GM19099 (cell line): ENCODE measurements around the gene TRABD.

Experiments
- POLR2A ChIP-seq: IDR thresholded peaks from 3 replicates; pipeline ENCODE4 v1.6.1; 2011; ENCODE audit warnings: low read depth; ENCODE audit not compliant: insufficient read length; ENCODE audit errors: extremely low read depth

The TRABD gene

DNA sequence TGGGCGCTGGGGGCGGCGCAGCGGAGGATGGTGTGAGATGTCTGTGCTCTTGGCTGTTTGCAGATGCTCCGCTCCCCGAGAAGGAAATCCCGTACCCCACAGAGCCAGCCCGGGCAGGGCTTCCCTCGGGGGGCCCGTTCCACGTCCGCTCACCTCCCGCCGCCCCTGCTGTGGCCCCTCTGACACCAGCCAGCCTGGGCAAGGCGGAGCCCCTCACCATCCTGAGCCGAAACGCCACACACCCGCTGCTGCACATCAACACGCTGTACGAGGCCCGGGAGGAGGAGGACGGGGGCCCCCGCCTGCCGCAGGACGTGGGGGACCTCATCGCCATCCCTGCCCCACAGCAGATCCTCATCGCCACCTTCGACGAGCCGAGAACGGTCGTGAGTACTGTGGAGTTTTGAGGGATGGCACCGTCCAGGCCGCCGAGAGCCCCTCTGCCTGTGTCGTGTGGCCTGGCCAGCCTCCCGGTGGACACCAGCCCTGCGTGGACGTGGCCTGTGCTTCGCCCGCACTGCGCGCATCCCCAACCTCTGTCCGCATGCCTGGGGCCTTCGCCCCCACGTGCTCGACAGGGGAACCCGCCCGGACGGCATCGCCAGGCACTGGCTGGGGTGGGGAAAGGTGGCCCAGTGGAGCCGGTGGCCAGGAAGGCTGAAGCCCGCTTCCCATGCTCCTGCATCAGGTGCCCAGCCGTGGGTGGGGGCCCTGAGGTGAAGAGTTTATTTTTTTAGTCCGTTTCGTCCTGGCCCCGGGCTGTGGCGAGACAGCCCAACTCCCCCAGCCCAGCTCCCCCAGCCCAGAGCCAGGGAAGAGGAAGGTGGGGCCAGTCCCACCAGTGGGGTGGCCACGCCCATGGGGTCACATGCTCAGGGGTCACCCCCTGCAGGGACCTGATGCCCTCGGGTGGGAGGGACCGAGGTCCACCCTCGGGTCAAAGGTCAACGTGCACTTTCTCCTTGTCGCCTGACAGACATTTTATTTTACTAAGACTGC, 6.5 kb upstream of the TRABD start:
- TF ChIP-seq POLR2A: no peak

DNA sequence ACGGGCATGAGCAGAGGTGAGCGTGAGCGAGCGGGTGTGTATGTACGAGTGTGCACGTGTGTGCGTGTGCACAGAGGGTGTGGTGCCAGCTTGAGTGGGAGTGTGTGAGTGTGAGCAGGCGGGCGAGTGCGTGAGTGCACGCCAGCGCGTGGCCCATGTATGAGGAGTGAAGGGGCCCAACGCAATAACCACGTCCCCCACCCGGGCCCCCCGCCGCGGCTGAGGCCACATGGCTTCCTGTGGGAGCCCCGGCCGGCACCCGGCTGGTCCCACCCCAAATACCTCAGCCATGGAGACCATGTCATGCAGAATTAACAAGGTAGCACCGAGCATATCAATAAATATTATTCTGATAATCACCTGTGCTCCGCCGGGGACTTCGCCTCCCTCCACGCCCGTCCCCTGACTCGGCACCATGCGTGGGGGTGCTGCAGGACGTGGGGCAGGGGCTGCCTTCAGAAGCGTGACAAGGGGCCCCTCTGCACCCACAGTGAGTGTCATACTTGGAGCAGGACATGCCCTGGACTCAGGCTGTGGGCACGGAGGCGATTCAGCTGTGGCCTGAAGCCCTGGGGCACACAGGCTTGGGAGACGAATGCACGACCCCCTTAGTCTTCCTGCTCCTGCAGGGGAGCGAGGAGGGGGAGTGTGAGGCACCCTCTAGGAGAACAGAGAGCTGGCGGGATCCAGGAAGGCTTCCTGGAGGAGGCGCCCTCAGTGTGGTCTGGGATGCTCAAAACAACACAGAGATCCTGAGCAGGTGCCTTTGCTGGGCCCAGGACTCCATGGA, 5.6 kb upstream of the TRABD start:
- TF ChIP-seq POLR2A: no peak

DNA sequence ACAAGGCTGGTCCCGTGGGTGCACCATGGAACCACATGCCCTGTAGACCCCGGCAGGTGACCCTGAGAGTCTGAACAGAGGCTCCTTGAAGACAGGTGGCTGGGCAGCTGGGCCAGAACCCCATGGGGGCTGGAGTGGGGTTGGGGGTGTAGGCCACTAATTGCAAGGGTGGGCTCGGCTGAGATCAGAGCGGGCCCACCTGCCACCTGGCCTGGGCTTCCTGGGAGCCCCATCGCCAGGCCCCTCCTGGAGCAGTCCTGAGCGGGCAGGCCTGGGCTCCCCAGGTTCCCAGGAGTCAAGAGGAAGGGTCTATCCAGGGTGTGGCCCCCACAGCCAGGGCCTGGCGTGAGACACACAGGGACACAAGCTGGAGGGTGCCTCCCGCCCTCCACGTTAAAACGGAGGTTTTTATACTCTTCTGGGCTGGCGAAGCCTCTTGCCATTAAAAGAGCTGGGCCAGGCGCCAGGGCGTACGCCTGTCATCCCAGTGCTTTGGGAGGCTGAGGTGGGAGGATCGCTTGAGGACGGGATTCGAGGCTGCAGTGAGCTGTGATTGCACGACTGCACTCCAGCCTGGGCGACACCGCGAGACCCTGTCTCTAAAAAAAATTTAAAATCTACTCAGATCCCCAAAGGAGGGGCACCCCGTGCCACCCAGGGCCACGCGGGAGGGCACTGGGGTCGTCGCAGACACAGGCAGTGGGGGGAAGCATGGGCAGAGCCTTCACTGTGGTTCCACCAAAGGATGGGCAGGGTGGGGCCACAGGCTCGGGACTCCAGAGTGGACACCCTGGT, 4.8 kb upstream of the TRABD start:
- no peak for TF ChIP-seq POLR2A

- no peak for TF ChIP-seq POLR2A
These were observed 3.3 kb upstream of the TRABD start for GRCh38 chr22:50182176-50183081.

DNA sequence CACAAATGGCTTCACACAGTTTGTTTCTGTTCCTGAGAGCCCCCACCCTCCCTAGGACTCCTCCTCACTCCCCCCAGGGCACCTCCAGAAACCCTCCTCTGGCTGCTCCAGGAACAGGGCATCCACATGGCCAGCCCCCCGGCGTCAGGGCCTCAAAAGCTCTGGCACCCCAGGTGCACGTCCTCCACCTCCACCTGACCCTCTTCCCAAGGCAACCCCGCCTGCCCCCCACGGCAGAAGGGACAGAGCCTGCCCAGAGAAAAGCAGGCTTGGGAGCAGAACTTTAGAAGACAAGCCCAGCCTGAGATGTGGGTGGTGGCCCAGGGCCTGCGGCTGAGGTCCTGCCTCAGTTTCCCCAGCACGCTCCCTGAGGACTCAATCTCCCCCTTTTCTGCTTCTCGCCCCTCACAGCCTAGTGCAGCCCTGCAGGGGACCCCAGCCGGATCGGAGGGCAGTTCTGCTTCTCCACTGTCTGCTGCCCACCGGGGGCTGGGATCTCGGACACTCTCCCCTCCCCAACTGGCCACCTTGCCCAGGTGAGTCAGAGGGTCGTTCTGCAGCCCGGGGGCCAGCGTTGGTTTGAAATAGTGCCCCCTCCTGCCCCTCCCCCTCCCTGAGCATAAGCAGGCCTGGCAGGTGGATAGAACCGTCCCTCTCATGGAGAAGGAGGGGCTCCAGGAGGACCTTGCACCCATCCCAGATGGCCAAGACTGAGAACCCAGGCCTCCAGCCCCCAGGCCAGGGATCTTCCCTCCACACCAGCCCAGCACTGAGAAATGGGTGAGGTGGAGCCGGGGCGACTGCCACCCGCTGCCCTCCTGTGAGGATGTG, 2.4 kb upstream of the TRABD start:
- TF ChIP-seq POLR2A: no peak

- TF ChIP-seq POLR2A: no peak
These were observed 1.5 kb upstream of the TRABD start for GRCh38 chr22:50184004-50184901.

GRCh38 chr22:50184902-50185374, 775 bp upstream of the TRABD start:
- TF ChIP-seq POLR2A: no peak

DNA sequence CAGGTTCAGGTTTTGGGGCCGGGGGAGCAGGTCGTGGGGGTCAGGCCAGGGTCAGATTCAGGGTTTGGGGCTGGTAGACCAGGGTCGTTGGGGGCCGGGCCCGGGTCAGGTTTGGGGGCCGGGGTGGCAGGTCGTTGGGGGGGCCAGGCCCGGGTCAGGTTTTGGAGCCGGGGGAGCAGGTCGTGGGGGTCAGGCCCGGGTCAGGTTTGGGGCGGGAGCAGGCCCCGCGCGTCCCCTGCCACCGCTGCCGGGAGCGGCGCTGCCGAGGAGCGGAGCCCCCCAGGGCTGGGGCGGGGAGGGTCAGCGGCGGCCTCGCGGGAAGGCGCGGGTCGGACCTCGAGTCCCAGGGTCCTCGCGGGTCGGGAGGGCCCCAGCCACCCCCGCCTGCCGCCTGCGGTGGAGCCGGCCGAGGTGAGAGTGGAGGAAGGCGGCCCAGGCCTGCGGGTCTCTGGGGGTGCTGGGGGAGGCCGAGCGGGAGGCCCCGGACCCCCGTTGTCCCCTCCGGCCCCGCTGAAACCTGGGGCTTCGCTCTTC, 535 bp downstream of the TRABD start:
- no peak for TF ChIP-seq POLR2A

GRCh38 chr22:50186761-50187523, 1.2 kb downstream of the TRABD start:
- TF ChIP-seq POLR2A: no peak

DNA sequence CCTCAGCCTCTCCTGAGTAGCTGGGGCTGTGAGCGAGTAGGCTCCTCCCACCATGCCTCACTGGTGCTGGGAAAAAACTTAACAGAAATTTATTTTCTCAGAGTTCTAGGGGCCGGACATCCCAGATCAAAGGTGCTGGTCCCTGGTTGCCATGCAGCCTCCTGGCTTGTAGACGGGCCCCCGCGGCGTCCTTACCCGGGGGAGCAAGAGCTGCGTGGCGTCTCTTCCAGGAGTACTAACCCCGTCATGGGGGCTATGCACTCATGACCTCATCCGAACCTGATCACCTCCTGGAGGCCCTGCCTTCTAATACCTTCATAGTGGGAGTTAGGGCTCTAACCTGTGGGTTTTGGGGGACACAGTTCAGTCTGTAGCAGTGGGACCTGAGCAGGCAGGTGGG, 2.6 kb downstream of the TRABD start:
- TF ChIP-seq POLR2A: no peak

DNA sequence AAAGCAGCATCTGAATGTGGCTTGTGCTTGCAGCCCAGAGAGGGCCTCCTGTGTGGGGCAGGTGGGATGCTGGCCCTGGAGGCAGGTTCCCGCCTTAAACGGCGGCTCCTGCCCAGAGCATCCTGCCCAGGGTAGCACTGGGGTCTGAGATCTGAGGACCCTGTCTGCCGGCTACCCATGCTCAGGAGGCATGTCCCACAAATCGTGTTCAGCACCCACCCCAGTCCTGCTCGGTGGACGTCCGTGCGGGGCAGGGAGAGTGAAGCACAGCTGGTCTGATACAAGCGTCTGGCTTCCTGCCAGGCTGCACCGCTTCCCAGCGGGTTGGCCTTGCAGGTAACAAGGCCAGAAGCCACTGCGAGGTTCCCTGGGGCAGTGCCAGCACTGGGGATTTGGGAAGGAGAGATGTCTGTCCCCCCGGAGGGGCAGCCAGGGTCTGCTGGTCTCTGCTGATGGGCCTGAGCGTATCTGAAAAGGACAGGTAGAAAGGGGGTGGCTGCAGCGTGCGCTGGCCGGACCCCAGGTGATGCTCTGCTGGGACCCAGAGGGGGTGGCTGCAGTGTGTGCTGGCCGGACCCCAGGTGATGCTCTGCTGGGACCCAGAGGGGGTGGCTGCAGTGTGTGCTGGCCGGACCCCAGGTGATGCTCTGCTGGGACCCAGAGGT, 3.6 kb downstream of the TRABD start:
- TF ChIP-seq POLR2A: no peak
